Endodermal cell (in vitro differentiated cells): ENCODE results near the gene DDX19B. TPM values are rescaled to one million over a fixed set of nuclear protein-coding genes. Genes with fewer than 3 reads are reported as not detected.
A peak's percentile ranks its signal among the peaks of the same experiment; 100 is the strongest.
"Not testable (repeated sequence)": the region's sequence is repeated elsewhere in the genome, so short reads cannot be mapped to it uniquely, and the experiment has no call there.

Experiments used
- DNase-seq: peaks from one replicate; pipeline ENCODE4 v3.0.0-alpha.2; 2017
- H3K27ac ChIP-seq: 2 replicates; pipeline ENCODE4 v1.5.1; 2013; ENCODE audit warnings: mild to moderate bottlenecking, low read depth, low read length, moderate library complexity
- H3K27me3 ChIP-seq: 2 replicates; pipeline ENCODE4 v1.6.1; 2013; ENCODE audit warnings: mild to moderate bottlenecking, low read length, moderate library complexity; ENCODE audit not compliant: insufficient read depth, control insufficient read depth, poor library complexity, severe bottlenecking
- H3K36me3 ChIP-seq: 2 replicates; pipeline ENCODE4 v1.7.0; 2013; ENCODE audit warnings: mild to moderate bottlenecking, low read length, moderate library complexity; ENCODE audit not compliant: control insufficient read depth, insufficient read depth
- H3K4me1 ChIP-seq: one replicate; pipeline ENCODE4 v1.7.0; 2013; ENCODE audit warnings: low read length; ENCODE audit not compliant: control insufficient read depth, insufficient read depth
- H3K4me3 ChIP-seq: 2 replicates; pipeline ENCODE4 v1.5.1; 2013; ENCODE audit warnings: mild to moderate bottlenecking, low read length, moderate library complexity
- H3K9ac ChIP-seq: 2 replicates; pipeline ENCODE4 v1.6.1; 2013; ENCODE audit warnings: mild to moderate bottlenecking, low read length, moderate library complexity; ENCODE audit not compliant: poor library complexity, severe bottlenecking; ENCODE audit errors: extremely low read depth
- H3K9me3 ChIP-seq: 2 replicates; pipeline ENCODE4 v1.6.1; 2013; ENCODE audit warnings: mild to moderate bottlenecking, low read length, moderate library complexity; ENCODE audit not compliant: control insufficient read depth
- H3K27ac Mint-ChIP-seq: 2 replicates; pipeline ENCODE4 v1.8.0; 2020; ENCODE audit warnings: mixed read lengths
- H3K27me3 Mint-ChIP-seq: 2 replicates; pipeline ENCODE4 v1.8.0; 2021; ENCODE audit warnings: mild to moderate bottlenecking, mixed read lengths; ENCODE audit not compliant: insufficient read depth
- H3K36me3 Mint-ChIP-seq: 2 replicates; pipeline ENCODE4 v1.8.0; 2020; ENCODE audit warnings: low read depth, mixed read lengths
- H3K4me1 Mint-ChIP-seq: 2 replicates; pipeline ENCODE4 v1.8.0; 2020; ENCODE audit warnings: mixed read lengths
- H3K4me3 Mint-ChIP-seq: 2 replicates; pipeline ENCODE4 v1.8.0; 2020; ENCODE audit warnings: mild to moderate bottlenecking, moderate library complexity, mixed read lengths
- H3K9me3 Mint-ChIP-seq: 2 replicates; pipeline ENCODE4 v1.8.0; 2020; ENCODE audit warnings: mild to moderate bottlenecking, mixed read lengths
- CTCF ChIP-seq: fragments of 200-600 bp; sonication (generic); conservative IDR thresholded peaks from 2 replicates; pipeline ENCODE4 v1.5.0; 2021; ENCODE audit warnings: antibody characterized with exemption, mild to moderate bottlenecking
- WGBS, 2 experiments: methylation state at CpG; one replicate each; pipeline versions ENCODE4 v1.1.5 to v1.1.7; 2013; ENCODE audit warnings: missing lambda C conversion rate in 2 of 2, mixed read lengths in 1 of 2; ENCODE audit not compliant: insufficient coverage in 1 of 2, insufficient read length in 1 of 2; 5-methylcytosine and 5-hydroxymethylcytosine counted together
- total RNA-seq, 2 donors: library from RNA; stranded (reverse); fragmentation: NEBNext Ultra II Directional in 1 of 2; extraction: Animal tissue kit (Norgen Biotek cat#: 25700) in 1 of 2; gene quantifications; 2 replicates in 1 of 2; 3 replicates in 1 of 2; pipeline ENCODE4 v1.2.1, GENCODE V29; 2021

DDX19B gene
- total RNA-seq, 2 donors from 2014 or later = 39.2 to 43.5 TPM

GRCh38 chr16:70302745-70303144 is 3.8 kb downstream of the DDX19B start:
- H3K4me3 ChIP-seq = no peak overlapping the region
- TF ChIP-seq CTCF = no peak
- H3K9ac ChIP-seq = no peak overlapping the region
- no peak overlapping the region for H3K27ac ChIP-seq
- WGBS, 2 experiments = 85 to 100% methylated on average over 1 of the region's 1 CpG
- Mint-ChIP-seq H3K27ac (no peak overlapping the region), H3K4me1 (peaks cover 12% of the 10 kb centered on the region), H3K27me3 (no peaks in the 10 kb centered on the region), H3K4me3 (no peak overlapping the region), H3K36me3 (peaks cover 30% of the 10 kb centered on the region), H3K9me3 (peaks cover 8% of the 10 kb centered on the region)
- DNase-seq = no peak
- H3K27me3 ChIP-seq = no peaks in the 10 kb centered on the region
- H3K9me3 ChIP-seq = peaks cover 14% of the 10 kb centered on the region
- H3K36me3 ChIP-seq = peaks cover 29% of the 10 kb centered on the region
- no peaks in the 10 kb centered on the region for H3K4me1 ChIP-seq

- TF ChIP-seq CTCF = no peak
- H3K36me3 Mint-ChIP-seq = peaks cover 38% of the 10 kb centered on the region
- Histone ChIP-seq H3K4me1 (no peaks in the 10 kb centered on the region), H3K36me3 (peaks cover 29% of the 10 kb centered on the region), H3K4me3 (no peak overlapping the region), H3K9me3 (peaks cover 14% of the 10 kb centered on the region), H3K27ac (no peak overlapping the region), H3K9ac (no peak overlapping the region), H3K27me3 (no peaks in the 10 kb centered on the region)
- H3K4me1 Mint-ChIP-seq = peaks cover 1% of the 10 kb centered on the region
- DNase-seq = peak; percentile 60
- H3K9me3 Mint-ChIP-seq = peaks cover 8% of the 10 kb centered on the region
- 86 to 96% methylated on average over 1 to 3 of the region's 3 CpGs for WGBS, 2 experiments
- no peak overlapping the region for H3K4me3 Mint-ChIP-seq
- no peaks in the 10 kb centered on the region for H3K27me3 Mint-ChIP-seq
- H3K27ac Mint-ChIP-seq = no peak overlapping the region
Observed at GRCh38 chr16:70304892-70305448, 6.0 kb downstream of the DDX19B start.

GRCh38 chr16:70306880-70307279 is 7.9 kb downstream of the DDX19B start:
- Histone ChIP-seq H3K27me3 (no peaks in the 10 kb centered on the region), H3K9me3 (no peaks in the 10 kb centered on the region), H3K4me3 (no peak overlapping the region), H3K36me3 (peaks cover 17% of the 10 kb centered on the region), H3K9ac (no peak overlapping the region), H3K27ac (no peak overlapping the region), H3K4me1 (no peaks in the 10 kb centered on the region)
- peak overlapping the region; percentile 17 for H3K27ac Mint-ChIP-seq
- H3K36me3 Mint-ChIP-seq = peaks cover 28% of the 10 kb centered on the region
- H3K9me3 Mint-ChIP-seq = no peaks in the 10 kb centered on the region
- no peaks in the 10 kb centered on the region for H3K4me1 Mint-ChIP-seq
- DNase-seq = no peak
- WGBS, 2 experiments = 93% methylated on average over 1 of the region's 2 CpGs; no CpG with 5 or more reads in 1 of the 2 experiments
- TF ChIP-seq CTCF = no peak
- H3K27me3 Mint-ChIP-seq = no peaks in the 10 kb centered on the region
- H3K4me3 Mint-ChIP-seq = no peak overlapping the region

- 96% methylated on average over 2 of the region's 2 CpGs; no CpG with 5 or more reads in 1 of the 2 experiments for WGBS, 2 experiments
Observed at GRCh38 chr16:70307726-70308125, 8.7 kb downstream of the DDX19B start.

More at GRCh38 chr16:70307726-70308125, 8.7 kb downstream of the DDX19B start:
- not testable (repeated sequence) for H3K27ac ChIP-seq, H3K4me1 Mint-ChIP-seq, DNase-seq, H3K9me3 Mint-ChIP-seq, H3K4me1 ChIP-seq, H3K27ac Mint-ChIP-seq, H3K4me3 Mint-ChIP-seq, H3K27me3 ChIP-seq, H3K9me3 ChIP-seq, H3K27me3 Mint-ChIP-seq, H3K9ac ChIP-seq, H3K4me3 ChIP-seq
- H3K36me3 ChIP-seq = peaks cover 17% of the 10 kb centered on the region
- peaks cover 29% of the 10 kb centered on the region for H3K36me3 Mint-ChIP-seq
